HG02970 (cell line): Measurements from ENCODE around the gene NEDD8.
"Not testable (repeated sequence)": the region's sequence is repeated elsewhere in the genome, so short reads cannot be mapped to it uniquely, and the experiment has no call there.

Experiments
- ATAC-seq: cut with Tn5 transposase; IDR thresholded peaks from one replicate; pipeline ENCODE4 v1.9.1; 2021; ENCODE audit warnings: mild to moderate bottlenecking, moderate library complexity, moderate number of reproducible peaks; ENCODE audit not compliant: unreplicated experiment, low FRiP score

NEDD8 gene

DNA sequence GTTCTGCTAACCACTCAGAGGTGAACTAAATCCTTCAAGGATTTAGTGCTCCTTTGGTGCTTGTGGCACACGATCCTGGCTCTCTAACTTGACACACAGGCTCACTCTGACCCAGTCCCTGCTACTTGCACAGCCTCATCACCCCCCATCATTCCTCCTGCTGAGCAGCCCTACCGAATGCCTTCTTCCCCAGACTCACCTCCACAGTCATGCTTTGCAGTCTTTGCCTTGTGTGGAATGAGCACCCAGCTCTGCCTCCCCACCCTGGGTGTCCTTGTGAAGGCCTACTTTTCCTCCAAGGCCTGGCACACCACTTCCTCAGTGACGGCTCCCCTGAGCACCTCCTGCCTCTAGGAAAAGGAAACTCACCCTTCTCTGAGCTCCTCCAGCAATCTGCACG lies 18.2 kb upstream of the NEDD8 start:
- no peak for ATAC-seq

GRCh38 chr14:24249230-24250021 lies 17.3 kb upstream of the NEDD8 start:
- no peak for ATAC-seq

GRCh38 chr14:24247422-24247821 lies 15.3 kb upstream of the NEDD8 start:
- ATAC-seq, result no peak

DNA sequence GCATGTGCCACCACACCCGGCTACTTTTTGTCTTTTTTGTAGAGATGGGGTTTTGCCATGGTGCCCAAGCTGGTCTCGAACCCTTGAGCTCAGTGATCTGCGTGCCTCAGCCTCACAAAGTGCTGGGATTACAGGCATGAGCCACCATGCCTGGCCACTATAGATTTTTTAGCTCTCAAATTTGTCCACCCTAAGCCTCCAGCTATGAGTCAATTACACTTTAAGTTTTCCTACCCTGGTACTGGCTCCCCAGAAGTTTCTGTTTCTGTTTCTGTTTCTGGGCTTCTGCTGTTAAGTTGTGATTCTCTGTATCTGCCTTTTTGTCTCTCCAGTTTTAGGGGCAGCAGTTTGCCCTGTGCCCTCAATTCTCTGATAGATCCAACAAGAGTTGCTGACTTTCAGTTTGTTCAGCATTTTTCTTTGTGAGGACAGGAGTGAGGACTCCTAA lies 14.6 kb upstream of the NEDD8 start:
- no peak for ATAC-seq

DNA sequence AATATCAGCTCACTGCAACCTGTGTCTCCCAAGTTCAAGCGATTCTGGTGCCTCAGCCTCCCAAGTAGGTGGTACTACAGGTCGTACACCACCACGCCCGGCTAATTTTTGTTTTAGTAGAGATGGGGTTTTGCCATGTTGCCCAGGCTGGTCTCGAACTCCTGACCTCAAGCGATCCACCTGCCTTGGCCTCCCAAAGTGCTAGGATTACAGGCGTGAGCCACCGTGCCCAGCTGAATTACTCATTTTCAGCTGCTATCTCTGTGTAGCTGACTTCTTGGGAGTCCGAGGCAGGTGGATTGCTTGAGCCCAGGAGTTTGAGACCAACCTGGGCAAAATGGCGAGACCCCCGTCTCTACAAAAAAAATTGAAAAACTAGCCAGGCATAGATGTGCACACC lies 13.2 kb upstream of the NEDD8 start:
- ATAC-seq, result not testable (repeated sequence)

GRCh38 chr14:24243336-24243836 lies 11.2 kb upstream of the NEDD8 start:
- no peak for ATAC-seq

- peak; percentile 70 for ATAC-seq
Measured at GRCh38 chr14:24241829-24242443, 9.8 kb upstream of the NEDD8 start.

DNA sequence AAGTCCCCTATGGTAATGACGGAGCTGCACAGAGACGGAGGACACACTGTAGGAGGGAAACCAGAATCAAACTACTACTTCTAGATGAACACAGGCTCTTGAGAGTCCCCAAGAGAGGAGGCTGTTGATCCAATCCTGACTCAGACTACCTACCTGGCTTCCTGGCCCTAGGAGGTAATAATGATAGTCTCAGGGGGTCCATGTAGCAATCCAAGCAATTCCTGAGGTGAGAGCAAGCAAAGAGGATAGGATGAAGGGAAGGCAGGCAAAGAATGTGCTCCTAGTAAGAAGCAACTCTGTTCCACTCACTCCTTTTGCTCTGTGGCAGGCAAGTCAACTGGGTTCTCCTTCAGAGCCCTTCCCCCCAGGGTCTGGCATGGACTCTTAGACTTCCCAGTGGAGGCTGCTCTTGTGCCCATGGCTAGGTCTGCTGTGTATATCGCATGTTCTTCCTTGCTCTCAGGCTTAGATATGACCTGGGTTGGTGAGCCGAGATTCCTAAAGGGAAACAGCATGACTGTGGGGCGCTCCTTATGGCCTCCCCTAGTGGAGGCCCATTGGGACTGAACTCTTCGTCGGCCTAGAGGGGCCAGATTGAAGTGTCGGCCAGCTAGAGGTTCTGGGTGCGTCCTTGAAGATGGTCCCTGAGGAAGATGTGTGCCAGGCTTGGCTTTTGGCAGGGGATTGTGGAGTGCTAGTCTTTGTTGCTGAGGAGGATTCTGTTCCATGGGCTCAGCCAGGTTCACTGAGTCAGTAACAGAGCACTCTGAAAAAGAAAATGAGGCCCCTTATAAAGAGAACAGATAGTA lies 8.1 kb upstream of the NEDD8 start:
- ATAC-seq, result no peak

DNA sequence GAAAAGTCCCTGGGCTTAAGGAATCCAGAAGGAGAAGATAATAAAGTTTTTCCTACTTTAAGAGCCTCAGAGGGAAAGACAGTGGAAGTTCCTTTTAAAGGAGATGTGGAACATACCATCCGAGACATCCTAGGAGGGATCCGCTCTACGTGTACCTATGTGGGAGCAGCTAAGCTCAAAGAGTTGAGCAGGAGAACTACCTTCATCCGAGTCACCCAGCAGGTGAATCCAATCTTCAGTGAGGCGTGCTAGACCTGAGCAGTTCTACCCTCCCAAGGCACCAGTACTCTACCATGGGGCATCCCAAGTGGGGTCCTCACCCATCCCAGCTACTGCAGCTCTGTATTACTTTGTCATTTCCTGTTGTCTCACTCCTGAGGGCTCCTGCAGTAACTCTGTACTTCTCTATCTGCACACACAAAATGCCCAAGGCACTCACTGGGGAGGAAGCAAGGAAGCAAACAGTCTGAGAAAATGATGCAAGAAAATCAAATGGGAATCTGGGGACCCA lies 6.4 kb upstream of the NEDD8 start:
- no peak for ATAC-seq

- no peak for ATAC-seq
Measured at GRCh38 chr14:24238123-24238522, 6.0 kb upstream of the NEDD8 start.

DNA sequence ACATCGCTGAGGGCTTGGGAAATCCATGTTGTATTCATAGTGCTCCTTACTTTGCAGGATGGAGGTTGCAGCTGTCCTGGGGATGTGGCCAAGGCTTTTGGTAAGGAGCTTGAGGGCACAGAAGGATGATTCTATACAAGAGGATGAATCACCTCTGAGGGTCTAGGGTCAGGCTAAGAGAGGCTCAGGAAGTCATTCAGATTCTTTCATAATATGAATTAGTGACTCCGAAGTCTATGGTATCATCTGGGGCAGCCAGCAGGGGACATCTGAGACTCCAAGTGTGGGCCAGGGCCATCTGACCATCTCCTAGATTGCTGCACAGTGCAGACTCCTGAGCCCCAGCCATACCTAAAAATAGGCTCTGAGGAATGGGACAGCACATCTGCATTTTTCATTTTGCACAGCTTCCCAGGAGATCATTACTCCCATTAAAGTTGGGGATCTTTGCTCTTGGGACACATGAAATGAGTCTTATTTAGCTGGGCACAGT lies 5.3 kb upstream of the NEDD8 start:
- ATAC-seq, result no peak

DNA sequence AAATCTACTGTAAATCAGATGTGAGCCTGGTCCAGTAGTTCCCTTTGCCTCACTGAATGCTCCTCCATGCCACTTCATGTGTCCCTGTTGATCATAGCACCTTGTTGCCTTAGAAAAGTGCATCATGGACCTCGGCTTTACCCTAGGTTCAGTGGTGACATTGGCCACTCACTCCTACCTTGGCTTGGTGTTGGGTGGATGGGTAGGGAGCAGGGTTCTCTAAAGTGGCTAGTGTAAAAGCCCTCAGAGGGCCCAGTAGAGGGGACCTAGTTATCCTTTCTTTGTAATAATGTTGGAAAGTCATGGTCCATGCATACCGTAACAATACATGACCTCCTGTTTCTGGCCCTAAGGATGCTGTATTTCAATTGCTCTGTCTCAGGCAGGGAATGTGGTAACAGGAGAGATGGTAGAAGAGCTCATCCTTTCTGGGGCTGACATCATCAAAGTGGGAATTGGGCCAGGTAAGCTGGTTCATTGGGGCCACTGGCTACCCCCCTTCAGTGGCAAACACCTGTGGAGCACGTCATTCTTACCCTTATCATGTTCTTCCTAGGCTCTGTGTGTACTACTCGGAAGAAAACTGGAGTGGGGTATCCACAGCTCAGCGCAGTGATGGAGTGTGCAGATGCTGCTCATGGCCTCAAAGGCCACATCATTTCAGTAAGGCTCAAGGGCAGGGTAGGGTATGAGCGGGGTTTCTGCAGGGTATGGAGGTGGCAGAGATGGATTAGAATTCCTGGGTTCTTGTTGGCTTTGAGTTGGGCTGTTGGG lies 4.7 kb upstream of the NEDD8 start:
- no peak for ATAC-seq

DNA sequence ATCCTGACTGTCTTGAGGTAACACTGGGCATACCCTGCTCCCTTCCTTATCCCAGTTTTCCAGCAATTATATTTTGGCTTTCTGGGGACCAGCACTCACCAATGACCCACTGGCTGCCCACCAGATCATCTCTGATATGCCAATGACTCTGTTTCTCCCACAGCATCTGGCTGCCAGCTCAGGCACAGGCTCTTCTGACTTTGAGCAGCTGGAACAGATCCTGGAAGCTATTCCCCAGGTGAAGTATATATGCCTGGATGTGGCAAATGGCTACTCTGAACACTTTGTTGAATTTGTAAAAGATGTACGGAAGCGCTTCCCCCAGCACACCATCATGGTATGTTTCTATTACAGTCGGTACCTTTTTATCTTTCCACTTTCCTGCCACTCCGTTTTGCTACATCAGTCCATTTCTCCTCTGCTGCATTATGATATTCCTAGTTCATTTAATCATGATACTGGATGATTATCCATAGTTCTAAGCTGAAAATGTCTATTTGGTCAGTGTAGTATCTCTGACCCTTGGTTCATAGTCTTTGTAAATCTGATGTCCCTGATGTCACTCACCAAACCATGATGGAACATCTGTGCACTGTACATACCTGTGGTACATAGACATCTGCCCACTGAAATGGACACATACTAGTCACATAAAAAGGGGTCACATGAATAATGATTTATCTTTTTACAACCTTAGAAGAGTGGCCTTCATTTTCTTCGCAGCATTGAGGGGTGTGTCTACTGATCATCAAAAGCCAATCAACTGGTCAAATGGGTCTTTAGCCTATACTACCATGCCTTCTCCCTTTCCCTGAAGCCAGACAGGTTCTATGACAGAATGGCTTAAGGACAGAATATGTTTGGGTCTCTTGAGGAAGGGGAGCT lies 3.9 kb upstream of the NEDD8 start:
- ATAC-seq, result no peak

- ATAC-seq, result no peak
Measured at GRCh38 chr14:24234095-24235005, 2.2 kb upstream of the NEDD8 start.

GRCh38 chr14:24233538-24233866 lies 1.3 kb upstream of the NEDD8 start:
- ATAC-seq, result no peak

GRCh38 chr14:24232645-24233537 lies 724 bp upstream of the NEDD8 start, which contains the start of gene GMPR2:
GMPR2 (plus strand) TSS chr14:24232929; CDS start chr14:24233254, 325 bp downstream.
- ATAC-seq, result peak; percentile 45
